H1 (cell line): ENCODE results near the gene NEDD8. TPM values are rescaled to one million over a fixed set of nuclear protein-coding genes. Genes with fewer than 3 reads are reported as not detected.

ENCODE experiments used
- HDAC6 ChIP-seq: IDR thresholded peaks from one replicate; pipeline ENCODE4 v1.7.1; 2012; ENCODE audit warnings: low read depth, mild to moderate bottlenecking, inconsistent platforms, low read length, moderate library complexity
- SIX5 ChIP-seq: IDR thresholded peaks from 2 replicates; pipeline ENCODE4 v1.6.1; 2011; ENCODE audit warnings: mild to moderate bottlenecking, low read depth, low read length
- polyA plus RNA-seq, 7 experiments: library from polyadenylated mRNA; depleted of rRNA in 3 of 7; stranded (reverse) in 5 of 7; unstranded in 2 of 7; fragments of >200 nt in 5 of 7; fragments of 200-250 nt in 2 of 7; gene quantifications; 1 replicate in 5 of 7; 2 replicates in 1 of 7; 4 replicates in 1 of 7; pipeline versions ENCODE4 v1.2.1 to v1.2.3, GENCODE V29; 2011 to 2013; ENCODE audit warnings: missing spikeins in 2 of 7, mixed read lengths in 2 of 7
- total RNA-seq: library from RNA; stranded (reverse); fragmentation: NEBNext Ultra II Directional; extraction: Animal tissue kit (Norgen Biotek cat#: 25700); gene quantifications from 2 replicates; pipeline ENCODE4 v1.2.1, GENCODE V29; 2021

NEDD8 gene
- total and polyA plus RNA-seq, 2 of the 8 experiments (the other 6 are each of a cell fraction or from before 2014, with no cell fraction given): 253 to 317 TPM

DNA sequence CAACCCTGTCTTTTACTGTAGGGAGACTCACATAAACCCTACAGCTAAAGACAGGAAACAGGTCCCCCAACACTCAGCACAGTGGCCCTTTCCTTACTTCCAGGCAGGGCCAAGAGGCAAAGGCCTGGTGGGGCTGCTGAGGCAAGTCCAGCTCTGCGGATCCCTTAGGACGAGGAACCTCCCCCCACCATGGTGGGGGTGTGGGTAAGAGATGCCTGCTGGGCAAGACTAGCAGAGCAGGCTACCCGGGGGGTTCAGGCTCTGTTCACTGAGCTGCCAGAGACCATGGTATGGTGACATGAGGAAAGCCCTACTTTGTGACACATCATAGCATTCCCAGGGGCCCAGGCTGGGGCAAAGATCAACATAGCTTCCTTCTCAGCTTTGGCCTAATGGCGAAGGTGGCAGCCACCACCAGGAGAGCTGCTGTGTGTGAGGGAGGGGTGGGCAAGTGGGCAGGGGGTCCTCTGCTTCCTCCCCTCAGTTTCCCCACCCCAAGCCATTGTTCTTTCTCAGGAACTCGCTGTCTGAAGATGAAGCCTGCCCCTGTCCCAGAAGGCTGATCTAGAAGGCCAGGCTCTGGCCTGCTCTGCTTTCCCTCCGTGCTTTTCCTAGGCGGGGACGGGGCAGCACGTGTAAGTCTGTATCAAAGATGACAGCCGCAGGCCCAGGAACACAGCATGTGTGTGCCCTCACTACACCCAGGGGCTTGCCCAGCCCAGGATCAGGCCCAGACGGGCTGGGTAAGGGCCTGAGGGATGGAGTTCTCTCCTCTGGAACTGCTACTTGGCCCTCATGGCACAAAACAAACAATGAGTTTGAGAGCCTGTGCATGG, 20.3 kb upstream of the NEDD8 start (continued):
- no peak for TF ChIP-seq HDAC6
- TF ChIP-seq SIX5: no peak
